NCI-H2227 (cell line): Measurements from ENCODE around the gene GLRA3.
"Not testable (repeated sequence)": the region's sequence is repeated elsewhere in the genome, so short reads cannot be mapped to it uniquely, and the experiment has no call there.

Source experiments
- DNase-seq: peaks from one replicate; lab custom pipeline; 2025; ENCODE audit not compliant: unreplicated experiment; lab: John Stamatoyannopoulos, UW

GLRA3 gene

GRCh38 chr4:174716986-174717770, 111.9 kb downstream of the GLRA3 start:
- no peak for DNase-seq

- peak; percentile 30 for DNase-seq
Measured at GRCh38 chr4:174714393-174715211, 114.4 kb downstream of the GLRA3 start.

- no peak for DNase-seq
Measured at GRCh38 chr4:174713821-174714220, 115.2 kb downstream of the GLRA3 start.

GRCh38 chr4:174713181-174713580, 115.9 kb downstream of the GLRA3 start:
- no peak for DNase-seq

GRCh38 chr4:174709526-174709925, 119.5 kb downstream of the GLRA3 start:
- DNase-seq, result no peak

- DNase-seq, result no peak
Measured at GRCh38 chr4:174708381-174708780, 120.7 kb downstream of the GLRA3 start.

- DNase-seq, result no peak
Measured at GRCh38 chr4:174707902-174708301, 121.1 kb downstream of the GLRA3 start.

GRCh38 chr4:174707051-174707676, 121.9 kb downstream of the GLRA3 start:
- no peak for DNase-seq

GRCh38 chr4:174702979-174703478, 126.0 kb downstream of the GLRA3 start:
- no peak for DNase-seq

GRCh38 chr4:174699654-174700053, 129.4 kb downstream of the GLRA3 start:
- no peak for DNase-seq

- DNase-seq, result no peak
Measured at GRCh38 chr4:174697896-174698295, 131.2 kb downstream of the GLRA3 start.

GRCh38 chr4:174697202-174697601, 131.8 kb downstream of the GLRA3 start:
- no peak for DNase-seq

- DNase-seq, result no peak
Measured at GRCh38 chr4:174696657-174697056, 132.4 kb downstream of the GLRA3 start.

GRCh38 chr4:174691876-174692275, 137.2 kb downstream of the GLRA3 start:
- DNase-seq, result not testable (repeated sequence)

- no peak for DNase-seq
Measured at GRCh38 chr4:174690665-174691064, 138.4 kb downstream of the GLRA3 start.

- no peak for DNase-seq
Measured at GRCh38 chr4:174689618-174690017, 139.4 kb downstream of the GLRA3 start.

GRCh38 chr4:174686826-174687225, 142.2 kb downstream of the GLRA3 start:
- DNase-seq, result no peak

GRCh38 chr4:174681723-174682300, 147.2 kb downstream of the GLRA3 start:
- no peak for DNase-seq

- no peak for DNase-seq
Measured at GRCh38 chr4:174674305-174674840, 154.7 kb downstream of the GLRA3 start.

GRCh38 chr4:174673865-174674264, 155.2 kb downstream of the GLRA3 start:
- DNase-seq, result no peak

- DNase-seq, result no peak
Measured at GRCh38 chr4:174672276-174672675, 156.8 kb downstream of the GLRA3 start.
